ENCODE data around the gene MAP2.

MAP2 gene

DNA sequence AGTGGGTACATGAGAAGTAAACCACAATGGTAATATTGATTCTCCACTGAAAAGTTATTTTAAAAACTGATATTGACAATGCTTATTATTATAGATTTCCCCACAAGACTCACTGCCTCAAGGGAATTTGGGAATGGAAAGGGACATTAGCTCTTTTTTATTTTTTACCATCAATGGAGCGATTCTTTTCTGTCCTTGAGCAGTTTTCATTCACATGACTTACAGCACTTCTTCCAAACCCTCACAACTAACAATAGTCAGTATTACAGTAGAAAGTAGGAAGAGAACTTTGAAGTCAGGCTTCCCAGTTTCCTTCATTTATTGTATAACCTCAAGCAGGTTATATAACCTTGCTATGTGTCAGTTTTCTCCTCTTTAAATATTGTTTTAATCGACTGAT, 343.5 kb downstream of the MAP2 start:
- Histone ChIP-seq H3K4me1 (ENCODE audit: control insufficient read depth, insufficient read depth, low read length) (no peaks in the 10 kb centered on the region), H3K36me3 (ENCODE audit: control insufficient read depth, insufficient read depth, low read length) (no peaks in the 10 kb centered on the region), H3K9me3 (ENCODE audit: control insufficient read depth, insufficient read depth, low read depth, low read length) (no peaks in the 10 kb centered on the region), H3K27ac (ENCODE audit: low read depth, low read length) (no peak overlapping the region), H3K27me3 (ENCODE audit: control insufficient read depth, insufficient read depth, low read length) (peaks cover 91% of the 10 kb centered on the region), H3K4me3 (ENCODE audit: low read depth, low read length) (no peak overlapping the region), H3K9ac (ENCODE audit: low read length) (no peak overlapping the region)

DNA sequence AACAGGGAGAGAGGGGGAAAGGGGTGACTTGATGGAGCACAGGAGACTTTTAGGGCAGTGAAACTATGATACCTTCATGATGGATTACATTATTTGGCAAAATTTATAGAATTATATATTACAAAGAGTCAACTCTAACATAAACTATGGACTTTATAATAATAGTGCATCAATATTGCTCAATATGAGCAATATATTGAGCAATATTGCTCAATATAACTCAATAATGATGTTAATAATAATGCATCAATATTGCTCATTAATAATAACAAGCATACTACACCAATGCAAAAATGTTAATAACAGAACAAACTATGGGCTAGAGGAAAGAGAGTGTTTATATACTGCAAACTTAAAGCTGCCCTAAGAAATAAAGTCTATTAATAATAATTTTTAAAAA, 344.7 kb downstream of the MAP2 start:
- Histone ChIP-seq H3K36me3 (ENCODE audit: control insufficient read depth, insufficient read depth, low read length) (no peaks in the 10 kb centered on the region), H3K27ac (ENCODE audit: low read depth, low read length) (no peak overlapping the region), H3K9ac (ENCODE audit: low read length) (no peak overlapping the region), H3K4me1 (ENCODE audit: control insufficient read depth, insufficient read depth, low read length) (0 out of 2 replicates have a peak, but pooled peaks cover 2% of the 10 kb centered on the region), H3K9me3 (ENCODE audit: control insufficient read depth, insufficient read depth, low read depth, low read length) (no peaks in the 10 kb centered on the region), H3K4me3 (ENCODE audit: low read depth, low read length) (no peak overlapping the region), H3K27me3 (ENCODE audit: control insufficient read depth, insufficient read depth, low read length) (peaks cover 91% of the 10 kb centered on the region)

DNA sequence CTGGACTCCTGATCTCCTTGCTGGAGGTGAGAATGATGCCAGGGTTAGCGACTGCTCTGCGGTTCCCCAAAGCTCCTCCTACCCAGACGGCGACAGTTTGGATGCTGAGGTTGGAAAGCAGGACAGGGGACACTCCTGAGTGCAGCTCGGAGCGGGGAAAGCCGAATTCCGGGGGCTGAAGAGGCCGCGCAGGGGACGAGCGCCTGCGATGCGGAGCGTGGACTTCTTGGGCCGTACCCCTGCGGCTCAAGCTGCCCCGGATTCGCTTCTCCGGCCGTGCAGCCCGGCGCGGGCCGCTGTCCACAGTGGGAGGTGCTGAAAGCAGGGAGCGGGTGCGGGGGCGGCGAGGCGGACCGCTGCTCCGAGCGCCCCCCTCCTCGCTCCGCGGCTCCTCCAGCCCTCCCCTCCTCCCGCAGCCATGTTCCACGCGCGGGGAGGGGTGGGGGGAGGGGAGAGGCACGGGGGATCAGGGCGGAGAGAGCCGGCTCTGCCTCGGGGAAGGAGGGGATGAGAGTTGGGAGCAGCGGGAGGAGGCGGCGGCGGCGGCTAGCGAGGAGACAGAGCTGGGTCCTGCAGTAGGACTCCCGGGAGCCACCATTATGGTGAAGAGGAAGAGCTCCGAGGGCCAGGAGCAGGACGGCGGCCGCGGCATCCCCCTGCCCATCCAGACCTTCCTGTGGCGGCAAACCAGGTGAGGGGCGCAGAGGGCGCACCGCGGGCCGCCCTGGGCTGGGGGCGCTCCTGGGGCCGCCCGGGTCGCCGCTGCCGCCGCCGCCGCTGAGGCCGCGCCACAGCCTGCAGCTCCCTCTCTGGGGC, 347.8 kb downstream of the MAP2 start, which contains the start of gene UNC80:
UNC80 (plus strand) TSS at position 359 of the 816 bp plus-strand sequence; CDS start at position 600, 241 bp downstream.
- 0 out of 2 replicates have a peak, but pooled peaks cover 2% of the 10 kb centered on the region for H3K4me1 ChIP-seq (ENCODE audit: control insufficient read depth, insufficient read depth, low read length)
- H3K36me3 ChIP-seq (ENCODE audit: control insufficient read depth, insufficient read depth, low read length) = no peaks in the 10 kb centered on the region
- H3K9ac ChIP-seq (ENCODE audit: low read length) = no peak within 1 kb of the TSS
- H3K27ac ChIP-seq (ENCODE audit: low read depth, low read length) = no peak within 1 kb of the TSS
- H3K27me3 ChIP-seq (ENCODE audit: control insufficient read depth, insufficient read depth, low read length) = peaks cover 79% of the 10 kb centered on the region
- H3K9me3 ChIP-seq (ENCODE audit: control insufficient read depth, insufficient read depth, low read depth, low read length) = no peaks in the 10 kb centered on the region
- peak within 1 kb of the TSS; percentile 64 for H3K4me3 ChIP-seq (ENCODE audit: low read depth, low read length)

- H3K4me1 ChIP-seq (ENCODE audit: control insufficient read depth, insufficient read depth, low read length) = 0 out of 2 replicates have a peak, but pooled peaks cover 2% of the 10 kb centered on the region
- no peaks in the 10 kb centered on the region for H3K9me3 ChIP-seq (ENCODE audit: control insufficient read depth, insufficient read depth, low read depth, low read length)
- no peaks in the 10 kb centered on the region for H3K36me3 ChIP-seq (ENCODE audit: control insufficient read depth, insufficient read depth, low read length)
- H3K4me3 ChIP-seq (ENCODE audit: low read depth, low read length) = peak overlapping the region; percentile 64
- H3K27me3 ChIP-seq (ENCODE audit: control insufficient read depth, insufficient read depth, low read length) = peaks cover 73% of the 10 kb centered on the region
- H3K9ac ChIP-seq (ENCODE audit: low read length) = no peak overlapping the region
- H3K27ac ChIP-seq (ENCODE audit: low read depth, low read length) = no peak overlapping the region
Measured at GRCh38 chr2:209772290-209772685, 348.4 kb downstream of the MAP2 start.

- Histone ChIP-seq H3K27me3 (ENCODE audit: control insufficient read depth, insufficient read depth, low read length) (peaks cover 62% of the 10 kb centered on the region), H3K27ac (ENCODE audit: low read depth, low read length) (no peak overlapping the region), H3K9ac (ENCODE audit: low read length) (no peak overlapping the region), H3K4me1 (ENCODE audit: control insufficient read depth, insufficient read depth, low read length) (0 out of 2 replicates have a peak, but pooled peaks cover 2% of the 10 kb centered on the region), H3K36me3 (ENCODE audit: control insufficient read depth, insufficient read depth, low read length) (no peaks in the 10 kb centered on the region), H3K4me3 (ENCODE audit: low read depth, low read length) (no peak overlapping the region), H3K9me3 (ENCODE audit: control insufficient read depth, insufficient read depth, low read depth, low read length) (no peaks in the 10 kb centered on the region)
Measured at GRCh38 chr2:209773377-209773776, 349.5 kb downstream of the MAP2 start.
